Stimulated activated CD8-positive, alpha-beta memory T cell treated with anti-CD3 and anti-CD28 coated beads, Interleukin-7, amount 100 ng/mL, for 24 hours (primary cell): ENCODE measurements around the gene FAT2.

Experiments used
- DNase-seq: peaks from one replicate; pipeline ENCODE4 v3.0.0-alpha.2; 2020; ENCODE audit warnings: low read depth

The FAT2 gene

GRCh38 chr5:151553130-151553670 is 37.9 kb downstream of the FAT2 start:
- no peak for DNase-seq

GRCh38 chr5:151551985-151552384 is 39.1 kb downstream of the FAT2 start:
- no peak for DNase-seq

GRCh38 chr5:151550146-151550545 is 41.0 kb downstream of the FAT2 start:
- no peak for DNase-seq

- DNase-seq = no peak
Observed at GRCh38 chr5:151549713-151550112, 41.4 kb downstream of the FAT2 start.

GRCh38 chr5:151547364-151547763 is 43.8 kb downstream of the FAT2 start:
- no peak for DNase-seq

- no peak for DNase-seq
Observed at GRCh38 chr5:151541571-151541970, 49.6 kb downstream of the FAT2 start.
